Mesothelial cell of epicardium (in vitro differentiated cells): ENCODE data around the gene RAB17. TPM values are rescaled to one million over a fixed set of nuclear protein-coding genes. Genes with fewer than 3 reads are reported as not detected.
"Not testable (repeated sequence)": the region's sequence is repeated elsewhere in the genome, so short reads cannot be mapped to it uniquely, and the experiment has no call there.

Experiments
- DNase-seq, 2 experiments: peaks; one replicate each; pipeline ENCODE4 v3.0.0; 2021; ENCODE audit warnings: low spot score in 2 of 2; ENCODE audit not compliant: unreplicated experiment in 2 of 2
- H3K27ac Mint-ChIP-seq: 2 replicates; pipeline ENCODE4 v1.8.0; 2021; ENCODE audit warnings: mixed read lengths
- H3K27me3 Mint-ChIP-seq: 2 replicates; pipeline ENCODE4 v1.8.0; 2021; ENCODE audit warnings: low read depth, mixed read lengths
- H3K36me3 Mint-ChIP-seq: 2 replicates; pipeline ENCODE4 v1.8.0; 2021; ENCODE audit warnings: mixed read lengths
- H3K4me1 Mint-ChIP-seq: 2 replicates; pipeline ENCODE4 v1.8.0; 2021; ENCODE audit warnings: mixed read lengths
- H3K4me3 Mint-ChIP-seq: 2 replicates; pipeline ENCODE4 v1.8.0; 2021; ENCODE audit warnings: mild to moderate bottlenecking, moderate library complexity, mixed read lengths
- H3K9me3 Mint-ChIP-seq: 2 replicates; pipeline ENCODE4 v1.8.0; 2021; ENCODE audit warnings: mixed read lengths
- total RNA-seq: library from RNA; stranded (reverse); gene quantifications from 3 replicates; pipeline ENCODE4 v1.2.1, GENCODE V29; 2021
- TF ChIP-seq, protein P1 (sequence below): fragments of 200-600 bp; sonication (generic); IDR thresholded peaks from one replicate; pipeline ENCODE4 v1.5.0; 2021; ENCODE audit warnings: antibody characterized with exemption; ENCODE audit not compliant: unreplicated experiment

The RAB17 gene
- total RNA-seq, 1 donor from 2014 or later: 10.6 TPM

DNA sequence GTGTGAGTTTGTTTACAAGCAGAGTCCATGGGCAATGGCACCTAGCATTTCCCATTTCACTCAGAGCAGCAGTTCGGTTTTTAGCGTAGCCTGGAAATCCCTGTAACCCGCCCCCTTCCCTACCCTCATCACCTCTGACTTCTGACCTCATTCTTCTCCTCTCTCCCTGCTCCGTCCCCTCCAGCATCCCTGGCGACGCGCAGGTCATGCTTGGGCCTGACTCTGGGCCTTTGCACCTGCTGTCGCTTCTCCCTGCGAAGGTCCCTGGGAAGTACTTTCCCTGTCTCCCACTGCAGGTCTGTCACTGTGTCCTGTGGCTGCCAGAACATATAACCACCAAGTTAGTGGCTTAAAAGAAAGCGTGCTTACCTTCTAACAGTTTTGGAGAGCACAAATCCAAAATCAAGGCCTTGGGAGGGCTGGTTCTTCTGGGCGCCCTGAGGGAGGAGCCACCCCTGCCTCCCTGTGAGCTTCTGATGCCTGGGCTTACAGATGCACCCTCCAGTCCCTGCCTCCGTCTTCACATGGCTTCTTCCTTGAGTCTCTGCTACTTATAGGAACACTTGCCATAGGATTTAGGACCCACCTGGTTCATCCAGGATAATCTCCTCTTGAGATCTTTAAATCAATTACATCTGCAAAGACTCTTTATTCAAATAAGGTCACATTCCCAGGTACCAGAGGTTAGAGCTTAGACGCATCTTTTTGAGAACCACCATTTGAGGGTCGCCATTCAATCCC, 8.1 kb upstream of the RAB17 start:
- peaks cover 47% of the 10 kb centered on the region for H3K4me1 Mint-ChIP-seq
- H3K27me3 Mint-ChIP-seq: peaks cover 25% of the 10 kb centered on the region
- no peak overlapping the region for H3K4me3 Mint-ChIP-seq
- TF ChIP-seq, protein P1, sequence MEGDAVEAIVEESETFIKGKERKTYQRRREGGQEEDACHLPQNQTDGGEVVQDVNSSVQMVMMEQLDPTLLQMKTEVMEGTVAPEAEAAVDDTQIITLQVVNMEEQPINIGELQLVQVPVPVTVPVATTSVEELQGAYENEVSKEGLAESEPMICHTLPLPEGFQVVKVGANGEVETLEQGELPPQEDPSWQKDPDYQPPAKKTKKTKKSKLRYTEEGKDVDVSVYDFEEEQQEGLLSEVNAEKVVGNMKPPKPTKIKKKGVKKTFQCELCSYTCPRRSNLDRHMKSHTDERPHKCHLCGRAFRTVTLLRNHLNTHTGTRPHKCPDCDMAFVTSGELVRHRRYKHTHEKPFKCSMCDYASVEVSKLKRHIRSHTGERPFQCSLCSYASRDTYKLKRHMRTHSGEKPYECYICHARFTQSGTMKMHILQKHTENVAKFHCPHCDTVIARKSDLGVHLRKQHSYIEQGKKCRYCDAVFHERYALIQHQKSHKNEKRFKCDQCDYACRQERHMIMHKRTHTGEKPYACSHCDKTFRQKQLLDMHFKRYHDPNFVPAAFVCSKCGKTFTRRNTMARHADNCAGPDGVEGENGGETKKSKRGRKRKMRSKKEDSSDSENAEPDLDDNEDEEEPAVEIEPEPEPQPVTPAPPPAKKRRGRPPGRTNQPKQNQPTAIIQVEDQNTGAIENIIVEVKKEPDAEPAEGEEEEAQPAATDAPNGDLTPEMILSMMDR: no peak
- no peaks in the 10 kb centered on the region for H3K9me3 Mint-ChIP-seq
- no peaks in the 10 kb centered on the region for H3K36me3 Mint-ChIP-seq
- no peak for DNase-seq
- H3K27ac Mint-ChIP-seq: no peak overlapping the region

DNA sequence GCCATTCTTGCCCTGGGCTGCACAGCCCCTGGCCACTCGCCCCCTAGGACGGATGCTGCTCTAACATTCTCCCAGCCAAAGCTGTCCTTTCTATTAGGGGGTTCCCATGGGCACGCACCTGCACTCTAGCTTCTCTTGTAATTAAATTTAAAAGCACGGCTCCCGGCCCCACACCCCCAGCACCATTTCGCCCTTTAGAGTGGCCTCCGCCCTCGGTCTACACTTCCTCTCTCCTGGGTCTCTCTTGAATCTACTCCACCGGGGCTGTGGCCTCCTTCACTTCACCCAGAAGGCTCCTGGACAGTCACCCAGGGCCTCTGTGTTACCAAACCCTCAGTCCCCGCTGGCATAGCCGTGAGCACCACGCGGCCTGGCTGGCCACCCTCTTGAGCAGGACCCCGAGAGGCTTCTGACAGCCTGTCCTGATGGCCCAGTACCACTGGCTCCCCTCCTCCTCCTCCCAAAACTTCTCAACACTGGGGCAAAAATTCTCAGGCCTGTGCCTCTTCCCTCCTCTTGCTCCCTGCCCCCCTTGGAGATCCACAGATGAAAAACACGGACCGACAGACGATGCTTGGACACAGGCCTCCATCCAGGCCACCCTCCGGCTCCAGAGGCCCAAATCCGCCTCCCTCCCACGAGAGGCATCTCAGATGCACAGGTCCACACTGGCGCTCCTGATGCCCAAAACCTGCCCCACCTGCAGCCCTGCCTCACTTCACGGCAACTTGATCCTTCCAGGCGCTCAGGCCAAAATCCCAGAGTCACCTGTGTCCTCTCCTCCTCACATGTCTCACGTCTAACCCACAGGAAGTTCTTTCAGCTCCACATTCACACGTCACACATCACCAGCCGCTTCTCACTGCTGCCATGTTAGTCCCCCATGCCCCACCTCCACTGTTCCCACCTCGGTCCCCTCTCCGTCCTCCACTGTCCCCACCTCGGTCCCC, 6.9 kb upstream of the RAB17 start:
- no peak for DNase-seq
- TF ChIP-seq, protein P1: no peak
- H3K27ac Mint-ChIP-seq: no peak overlapping the region
- H3K4me3 Mint-ChIP-seq: no peak overlapping the region
- H3K27me3 Mint-ChIP-seq: peaks cover 17% of the 10 kb centered on the region
- peaks cover 38% of the 10 kb centered on the region for H3K4me1 Mint-ChIP-seq
- no peaks in the 10 kb centered on the region for H3K36me3 Mint-ChIP-seq
- no peaks in the 10 kb centered on the region for H3K9me3 Mint-ChIP-seq

- H3K27me3 Mint-ChIP-seq: peaks cover 12% of the 10 kb centered on the region
- TF ChIP-seq, protein P1: no peak
- H3K36me3 Mint-ChIP-seq: no peaks in the 10 kb centered on the region
- H3K27ac Mint-ChIP-seq: no peak overlapping the region
- peaks cover 34% of the 10 kb centered on the region for H3K4me1 Mint-ChIP-seq
- no peak for DNase-seq
- no peak overlapping the region for H3K4me3 Mint-ChIP-seq
- no peaks in the 10 kb centered on the region for H3K9me3 Mint-ChIP-seq
Measured at GRCh38 chr2:237596520-237597195, 6.1 kb upstream of the RAB17 start.

GRCh38 chr2:237595829-237596519, 5.4 kb upstream of the RAB17 start:
- DNase-seq, H3K36me3 Mint-ChIP-seq, H3K4me3 Mint-ChIP-seq, H3K27ac Mint-ChIP-seq, H3K9me3 Mint-ChIP-seq: not testable (repeated sequence)
- peaks cover 35% of the 10 kb centered on the region for H3K4me1 Mint-ChIP-seq
- peaks cover 12% of the 10 kb centered on the region for H3K27me3 Mint-ChIP-seq

DNA sequence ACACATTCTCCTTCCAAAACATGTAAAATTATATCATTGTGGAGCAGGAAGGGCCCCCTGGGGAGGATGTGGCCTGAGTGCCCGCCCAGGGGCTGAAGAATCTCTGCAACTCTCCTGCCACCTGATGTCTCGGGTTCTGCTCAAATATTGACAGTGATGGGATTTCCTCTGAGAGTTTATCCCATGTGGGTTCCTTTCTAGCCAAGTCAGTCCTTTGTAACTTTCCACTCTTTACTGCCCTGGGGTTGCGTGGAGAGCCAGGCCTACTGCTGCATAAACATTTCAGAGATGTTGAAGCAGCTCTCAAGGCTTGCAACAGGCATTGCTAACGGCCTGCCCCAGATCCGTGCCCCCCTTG, 4.0 kb upstream of the RAB17 start:
- Mint-ChIP-seq H3K4me1 (peaks cover 39% of the 10 kb centered on the region), H3K4me3 (no peak overlapping the region), H3K9me3 (no peaks in the 10 kb centered on the region), H3K27ac (no peak overlapping the region), H3K27me3 (peaks cover 16% of the 10 kb centered on the region), H3K36me3 (no peaks in the 10 kb centered on the region)
- TF ChIP-seq, protein P1: no peak
- DNase-seq: no peak
